GM21576 (cell line): ENCODE results near the gene PARD3B.

ENCODE experiments used
- ATAC-seq: cut with Tn5 transposase; IDR thresholded peaks from one replicate; pipeline ENCODE4 v1.9.1; 2021; ENCODE audit warnings: mild to moderate bottlenecking, moderate library complexity; ENCODE audit not compliant: unreplicated experiment

The PARD3B gene

DNA sequence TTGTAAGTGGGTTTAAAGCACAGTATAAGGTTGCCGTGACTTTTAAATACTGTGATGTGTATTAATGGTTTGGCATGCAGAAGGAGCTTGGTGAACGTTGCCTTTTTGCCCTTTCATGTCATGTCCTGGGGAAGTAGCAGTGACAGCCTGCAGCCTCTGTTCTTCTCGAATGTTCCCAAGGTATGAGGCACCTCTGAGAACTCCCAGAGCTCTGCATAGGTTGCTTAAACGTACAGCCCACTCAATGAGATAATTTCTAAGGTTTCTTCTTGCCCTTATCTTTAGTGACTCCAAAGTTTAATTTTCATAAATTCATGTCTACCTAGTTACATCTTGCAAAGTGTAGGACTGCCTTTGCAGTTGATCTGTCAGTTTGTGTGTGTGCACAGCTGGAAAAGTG lies 36.7 kb downstream of the PARD3B start:
- ATAC-seq, result no peak

DNA sequence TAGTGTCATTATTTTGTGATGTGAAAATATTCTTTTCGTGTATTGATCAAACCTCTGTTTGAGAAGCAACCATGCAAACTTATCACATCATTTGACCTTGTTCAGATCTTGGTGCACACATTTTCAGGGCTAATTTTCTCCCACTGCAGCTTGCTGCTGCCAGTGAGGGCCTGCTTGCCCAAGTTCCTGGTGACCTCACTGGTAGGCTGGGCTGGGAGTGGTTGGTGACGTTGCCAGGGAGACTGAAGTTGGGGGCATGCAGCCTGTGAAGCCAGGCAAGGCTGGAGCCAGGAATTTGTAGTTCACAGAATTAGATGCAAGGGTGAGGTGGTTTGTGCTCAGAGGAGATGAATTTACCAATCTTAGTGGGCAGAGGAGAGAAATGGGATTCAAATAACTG lies 38.5 kb downstream of the PARD3B start:
- ATAC-seq, result no peak

DNA sequence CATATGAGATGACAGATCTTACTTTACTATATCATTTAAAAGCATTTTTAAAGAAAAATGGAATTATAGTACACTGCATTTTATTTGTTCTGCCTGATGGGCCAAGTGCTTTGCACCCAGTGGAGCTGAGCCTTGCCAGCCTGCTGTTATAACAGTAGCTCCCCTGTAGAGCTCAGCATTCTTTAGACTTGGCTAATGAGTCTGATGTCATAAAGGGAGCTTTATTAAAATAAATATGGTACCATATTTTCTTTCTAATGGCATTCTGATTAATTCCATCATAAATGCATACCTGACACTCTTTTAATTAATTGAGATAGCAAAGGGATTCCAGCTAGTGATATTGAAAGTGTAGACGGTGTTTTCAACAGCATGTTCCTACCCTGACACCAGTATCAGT lies 40.7 kb downstream of the PARD3B start:
- ATAC-seq, result no peak

DNA sequence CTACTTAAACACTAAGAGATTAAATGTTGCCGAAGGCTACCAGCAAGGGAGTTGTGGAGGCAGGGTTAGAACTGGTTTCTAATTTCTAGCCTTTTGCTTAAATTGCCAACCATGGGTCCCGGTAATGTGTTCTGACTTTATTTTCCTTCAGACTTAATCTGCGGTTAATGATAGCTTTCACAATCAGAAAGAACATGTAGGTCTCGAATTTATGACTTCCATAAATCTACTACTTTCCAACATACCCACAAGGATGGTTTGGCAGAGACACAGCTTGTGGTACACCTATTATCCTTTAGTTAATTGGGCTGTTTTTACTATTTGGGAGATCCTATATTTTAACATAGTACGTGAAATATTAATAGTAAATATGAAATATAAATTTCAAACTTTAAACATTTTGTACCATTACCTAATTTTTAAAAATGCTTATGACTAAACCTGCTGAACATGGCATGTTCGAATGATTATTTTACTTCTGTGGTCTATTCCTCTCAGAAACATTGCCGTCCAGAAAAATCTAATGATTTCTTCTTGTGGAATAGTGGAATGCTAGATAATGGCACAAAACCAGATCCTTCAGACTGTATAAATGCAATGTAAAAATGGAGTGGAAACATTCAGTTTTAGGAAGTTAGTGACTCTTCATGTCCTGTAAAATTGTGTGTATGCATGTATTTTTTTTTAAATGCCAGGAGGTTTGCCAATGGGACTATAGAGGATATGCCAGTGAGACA lies 41.3 kb downstream of the PARD3B start:
- ATAC-seq, result no peak

DNA sequence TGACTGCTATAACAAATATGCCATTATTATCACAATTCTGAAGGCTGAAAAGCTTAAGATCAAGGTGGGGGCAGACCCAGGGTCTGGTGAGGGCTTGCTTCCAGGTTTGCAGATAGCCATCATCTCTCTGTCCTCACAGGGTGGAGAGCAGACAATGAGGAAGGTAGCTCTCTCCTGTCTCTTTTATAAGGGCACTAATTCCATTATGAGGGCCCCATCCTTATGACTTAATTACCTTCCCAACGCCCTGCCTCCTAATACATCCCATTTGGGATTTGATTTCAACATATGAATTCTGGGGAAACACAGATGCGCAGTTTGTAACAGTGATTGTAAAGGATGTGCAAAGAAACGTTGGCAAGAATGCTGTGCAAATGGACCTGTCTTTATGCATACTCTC lies 44.8 kb downstream of the PARD3B start:
- ATAC-seq, result no peak

DNA sequence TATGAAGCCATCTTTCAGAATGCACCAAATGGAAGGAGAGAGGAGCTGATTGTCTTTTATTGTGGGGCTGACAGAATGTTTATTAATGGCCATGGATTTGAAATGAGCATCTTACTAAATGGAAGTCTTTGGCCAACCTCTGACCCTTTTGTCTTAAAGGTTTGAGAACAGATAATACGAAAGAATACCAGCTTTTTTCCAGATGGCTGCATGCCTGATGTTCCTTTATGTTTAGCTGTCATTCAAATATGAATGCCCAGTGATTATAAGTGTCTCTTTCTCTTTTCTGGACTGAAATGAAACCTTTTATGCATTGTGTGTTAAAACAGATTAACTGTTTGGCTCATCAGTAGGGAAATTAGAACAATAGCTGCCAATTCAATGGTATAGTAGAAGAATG lies 46.0 kb downstream of the PARD3B start:
- no peak for ATAC-seq

DNA sequence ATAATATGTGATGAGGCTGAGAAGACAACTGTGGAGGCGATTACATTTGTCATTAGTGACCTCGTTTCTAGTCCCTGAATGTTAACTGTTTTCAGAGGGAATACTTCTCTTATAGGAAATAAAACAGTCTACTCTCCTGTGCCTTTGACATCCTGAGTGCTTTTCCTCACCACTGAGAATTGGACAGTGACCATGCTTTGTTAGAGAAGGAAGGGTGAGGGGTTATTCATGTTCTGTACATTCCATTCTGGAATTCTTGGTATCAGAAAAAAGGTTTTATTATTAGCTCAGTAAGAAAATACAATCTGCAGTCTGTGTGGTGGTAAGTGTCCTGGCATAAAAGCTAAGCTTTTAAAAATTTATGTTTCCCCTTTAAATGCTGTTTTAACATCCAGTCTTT lies 58.8 kb downstream of the PARD3B start:
- ATAC-seq, result no peak

DNA sequence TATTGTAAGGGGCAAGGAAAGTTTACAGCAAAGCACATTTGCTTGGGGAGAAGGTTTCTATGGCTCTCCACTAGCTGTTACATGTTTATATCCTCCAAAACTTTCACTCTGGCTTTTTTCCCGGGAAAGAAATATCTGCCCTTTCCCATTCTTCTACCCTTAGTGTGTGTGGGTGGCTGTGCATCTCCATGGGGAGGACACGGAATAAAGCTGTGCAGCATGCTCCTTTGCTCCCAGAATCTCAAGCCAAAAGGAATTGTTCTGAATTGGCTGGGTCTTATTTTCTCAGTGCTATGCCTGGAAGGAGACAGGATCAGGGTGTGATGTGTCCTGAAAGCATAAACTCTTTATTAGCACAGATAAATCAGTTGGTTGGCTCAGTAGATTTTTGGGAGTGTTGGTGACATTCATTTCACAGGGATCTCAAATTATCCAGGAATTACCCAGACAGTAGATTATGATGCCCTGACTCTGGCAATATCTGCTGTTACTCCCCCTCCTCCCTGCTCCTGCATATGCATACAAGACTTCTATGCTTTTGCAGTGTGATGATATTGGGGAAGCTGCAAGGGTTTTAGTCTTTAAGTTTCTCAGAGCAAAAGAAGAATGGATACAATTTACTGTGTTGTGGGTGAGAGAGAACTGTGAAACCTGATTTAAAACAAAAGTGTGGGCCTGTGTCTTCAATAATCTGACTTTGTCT lies 63.1 kb downstream of the PARD3B start:
- ATAC-seq, result no peak

DNA sequence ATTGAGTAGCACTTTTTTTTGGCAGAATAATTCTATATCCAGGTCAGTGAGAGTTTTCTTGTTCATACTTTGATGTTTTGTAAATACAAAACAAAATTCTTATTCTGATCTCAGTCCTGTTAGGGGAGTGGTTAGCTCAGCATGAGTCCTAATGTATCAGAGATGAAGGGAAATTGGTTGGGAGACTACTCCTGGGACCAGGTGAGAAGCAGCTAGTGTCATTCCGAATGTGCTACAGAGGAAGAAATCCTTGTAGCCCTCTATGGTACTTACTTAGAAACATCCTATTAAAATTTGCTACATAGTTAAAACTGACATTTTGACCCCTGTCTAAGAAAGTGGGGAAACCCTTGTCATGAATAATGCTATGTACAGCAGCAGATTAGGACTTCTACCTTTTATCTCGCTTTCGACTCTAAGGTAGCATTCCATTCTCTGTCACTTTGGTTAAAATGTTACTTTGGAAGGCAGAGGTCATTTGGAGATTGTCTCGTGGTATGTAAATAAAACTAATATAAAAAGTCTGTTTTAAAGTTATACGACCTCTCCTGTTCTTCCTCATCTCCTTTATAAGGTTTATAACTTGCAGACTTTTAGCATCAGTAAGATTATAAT lies 65.8 kb downstream of the PARD3B start:
- no peak for ATAC-seq

DNA sequence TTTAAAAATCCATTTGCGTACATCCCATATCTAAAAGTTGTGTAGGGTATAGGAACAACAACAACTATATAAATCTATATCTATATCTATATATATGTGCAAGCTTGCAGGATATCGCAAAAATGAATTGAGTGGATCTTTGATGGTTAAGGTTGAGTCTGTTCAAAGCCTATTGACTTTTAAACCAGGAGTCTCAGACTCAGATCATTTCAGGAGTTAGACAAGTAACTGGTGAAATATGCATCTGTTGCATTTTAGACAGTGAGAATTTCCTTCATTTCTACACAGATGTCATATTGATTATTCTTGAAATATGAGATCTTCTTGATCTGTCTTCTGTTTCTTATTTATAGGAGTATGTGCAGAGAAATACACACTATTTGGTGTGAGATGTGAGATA lies 66.5 kb downstream of the PARD3B start:
- ATAC-seq, result no peak

DNA sequence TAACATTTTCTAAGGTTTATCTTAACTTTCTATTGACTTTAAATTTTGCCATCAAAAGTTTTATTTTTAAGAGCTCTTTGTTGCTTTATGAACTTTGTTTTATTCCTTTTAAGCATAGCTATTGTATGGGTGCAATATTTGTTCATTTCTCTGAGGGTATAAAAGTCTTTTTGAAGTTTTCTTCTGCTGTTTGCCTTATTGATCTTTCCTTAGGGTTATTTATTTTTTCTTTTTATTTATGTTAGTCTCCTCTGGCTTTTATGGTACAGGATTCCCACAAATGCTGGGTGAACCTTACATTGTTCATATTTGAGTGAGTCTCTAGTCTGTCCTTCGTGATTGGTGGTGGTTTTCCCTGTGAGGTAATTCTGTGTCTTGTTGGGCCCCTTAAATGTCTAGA lies 68.4 kb downstream of the PARD3B start:
- ATAC-seq, result no peak

DNA sequence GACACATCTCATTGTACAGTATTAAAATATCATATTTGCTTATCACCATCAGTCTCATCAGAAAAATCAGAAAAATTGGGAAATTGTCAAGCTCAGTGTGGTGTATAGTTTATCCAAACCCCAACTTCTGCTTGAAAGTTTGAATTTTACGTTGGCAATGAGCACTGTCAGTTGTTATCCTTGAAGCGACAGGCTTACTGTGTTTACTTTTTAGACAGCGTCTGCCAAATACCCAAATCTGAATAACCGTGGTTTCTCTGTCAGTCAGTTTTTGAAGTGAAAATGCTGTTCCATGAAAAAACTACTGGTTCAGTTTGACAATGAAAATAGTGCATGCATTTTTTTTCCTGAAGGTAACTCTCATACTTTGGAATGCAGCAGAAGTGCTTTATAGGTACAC lies 70.2 kb downstream of the PARD3B start:
- no peak for ATAC-seq

DNA sequence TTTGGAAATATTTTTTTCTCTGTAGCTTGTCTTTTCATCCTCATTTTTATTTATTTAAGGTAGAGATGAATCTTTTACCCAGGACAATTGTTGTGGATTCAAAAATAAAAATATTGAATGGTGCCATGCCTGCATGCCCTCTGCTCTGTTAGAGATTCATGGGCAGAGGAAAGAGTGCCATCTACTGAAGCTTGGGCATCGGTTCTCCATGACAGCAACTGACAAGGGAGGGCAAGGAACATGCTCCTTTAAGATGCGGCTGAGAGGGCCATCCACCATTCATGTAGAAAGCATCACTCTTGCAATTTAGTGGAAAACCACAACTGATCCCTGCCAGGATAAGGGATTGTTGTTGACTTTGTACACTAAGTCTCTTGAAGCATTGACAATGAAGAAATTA lies 79.9 kb downstream of the PARD3B start:
- no peak for ATAC-seq

DNA sequence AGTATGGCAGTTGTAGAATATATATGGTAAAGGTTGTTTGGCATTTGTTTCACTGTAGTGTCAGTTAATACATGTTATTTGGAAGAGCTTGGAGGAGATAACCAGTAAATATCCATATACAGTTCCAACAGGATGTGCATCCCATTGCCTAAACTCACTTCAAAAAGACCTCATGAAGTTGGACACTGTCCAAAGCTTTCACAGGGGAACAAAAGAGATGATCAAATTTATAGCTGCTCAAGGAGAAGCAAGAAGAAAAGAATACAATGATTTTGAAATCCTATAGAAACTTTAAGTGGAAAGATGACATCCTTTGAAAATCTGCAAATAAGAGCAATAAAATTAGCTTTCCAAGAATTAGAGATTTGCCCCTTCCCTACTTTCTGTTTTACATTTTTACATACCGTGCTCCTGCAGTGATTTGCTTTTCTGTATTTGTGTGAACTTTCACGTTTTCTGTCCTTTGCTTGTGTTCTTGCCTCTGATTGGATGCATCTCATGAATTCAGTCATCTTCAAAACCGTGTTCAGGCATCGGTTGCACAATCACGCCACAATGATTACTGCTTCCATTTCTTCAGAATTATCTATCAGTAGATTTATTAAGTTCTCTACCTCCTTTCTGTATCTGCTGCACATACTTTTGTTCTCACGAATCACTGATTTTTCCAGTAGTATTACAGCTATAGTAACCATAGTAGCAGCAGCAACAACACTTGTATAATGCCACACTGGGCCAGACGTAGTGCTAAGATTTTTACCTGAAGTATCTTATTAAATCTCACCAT lies 83.8 kb downstream of the PARD3B start:
- no peak for ATAC-seq

DNA sequence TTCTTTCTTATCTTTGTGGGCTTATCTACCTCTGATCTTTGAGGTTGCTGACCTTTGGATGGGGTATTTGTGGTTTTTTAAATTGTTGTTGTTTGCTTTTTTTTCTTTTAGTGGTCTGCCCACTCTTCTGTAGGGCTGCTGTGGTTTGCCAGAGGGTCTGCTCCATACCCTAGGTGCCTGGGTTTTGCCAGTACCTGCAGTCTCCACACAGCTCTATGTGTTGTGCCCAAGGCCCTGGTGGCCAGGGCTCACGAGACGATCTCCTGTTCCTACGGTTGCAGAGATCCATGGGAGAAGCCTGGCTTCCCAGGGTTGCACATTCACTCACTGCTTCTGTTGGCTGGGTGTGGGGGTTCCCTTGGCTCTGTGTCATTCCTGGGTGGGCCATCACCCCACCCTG lies 87.1 kb downstream of the PARD3B start:
- ATAC-seq, result no peak

DNA sequence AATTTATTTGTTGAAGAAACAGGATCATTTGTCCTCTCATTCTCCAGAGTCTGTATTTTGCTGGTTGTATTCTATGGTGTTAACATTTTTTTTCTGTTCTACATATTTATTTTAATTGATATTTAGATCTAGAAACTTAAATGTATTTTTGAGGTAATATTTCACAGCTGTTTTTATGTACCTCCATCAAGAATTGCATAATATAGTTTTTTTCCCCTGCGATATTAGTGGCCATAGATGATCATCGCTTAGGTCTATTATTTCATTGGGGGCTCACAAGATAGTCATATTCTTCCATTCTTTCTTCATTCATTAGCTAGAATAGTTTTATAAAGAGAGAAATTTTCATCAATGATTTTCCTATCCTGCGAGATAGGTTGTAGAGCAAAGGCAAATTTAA lies 89.3 kb downstream of the PARD3B start:
- ATAC-seq, result no peak

DNA sequence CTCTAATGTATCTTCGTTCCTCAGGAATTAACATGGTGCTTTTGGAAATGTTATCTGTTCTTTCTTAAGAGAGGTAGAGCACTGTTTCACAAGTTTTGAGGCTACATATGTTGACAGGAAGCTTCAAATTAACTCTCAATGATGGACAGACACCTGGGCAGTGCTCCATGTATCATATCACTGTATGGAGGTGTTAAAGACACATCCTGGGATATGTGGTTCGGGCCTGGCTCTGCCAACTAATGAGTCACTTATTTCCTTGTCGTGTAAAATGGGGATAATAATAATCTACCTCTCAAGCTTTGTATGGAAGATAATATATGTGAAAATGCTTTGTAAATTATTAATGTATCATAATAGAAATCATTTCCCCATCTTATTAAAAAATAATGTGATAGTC lies 90.2 kb downstream of the PARD3B start:
- ATAC-seq, result no peak

DNA sequence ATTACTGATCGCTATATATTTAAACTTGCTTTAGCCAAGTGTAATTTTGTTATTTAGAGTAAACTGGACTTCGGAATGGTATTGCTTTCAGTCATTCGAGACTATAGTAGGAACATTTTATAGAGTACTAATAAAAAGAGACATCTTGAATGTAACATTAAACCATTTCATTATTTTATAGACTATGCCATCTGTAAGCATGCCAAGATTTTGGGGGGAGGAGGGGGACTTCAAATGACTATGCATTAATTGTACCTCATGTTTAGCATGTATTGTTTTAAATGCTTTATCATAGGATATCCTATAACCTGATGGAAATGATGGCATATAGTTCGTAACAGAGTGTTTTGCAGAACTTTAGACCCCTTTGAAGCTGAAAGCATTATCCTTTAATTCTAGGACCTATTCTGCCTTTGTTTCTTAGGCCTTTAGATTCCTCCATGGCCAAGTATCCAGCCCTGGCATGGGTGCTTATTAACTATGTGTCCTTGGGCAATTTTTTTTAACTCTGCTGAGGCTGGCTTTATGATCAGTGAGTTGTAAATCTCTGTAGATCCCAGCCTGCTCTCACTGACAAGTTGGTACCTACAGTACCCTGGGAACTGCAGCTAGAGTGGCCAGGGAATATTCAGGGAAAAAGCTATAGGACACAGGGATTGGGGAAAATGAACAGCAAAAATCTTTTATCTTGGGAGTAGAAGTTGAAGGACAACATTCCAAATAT lies 93.4 kb downstream of the PARD3B start:
- ATAC-seq, result no peak

DNA sequence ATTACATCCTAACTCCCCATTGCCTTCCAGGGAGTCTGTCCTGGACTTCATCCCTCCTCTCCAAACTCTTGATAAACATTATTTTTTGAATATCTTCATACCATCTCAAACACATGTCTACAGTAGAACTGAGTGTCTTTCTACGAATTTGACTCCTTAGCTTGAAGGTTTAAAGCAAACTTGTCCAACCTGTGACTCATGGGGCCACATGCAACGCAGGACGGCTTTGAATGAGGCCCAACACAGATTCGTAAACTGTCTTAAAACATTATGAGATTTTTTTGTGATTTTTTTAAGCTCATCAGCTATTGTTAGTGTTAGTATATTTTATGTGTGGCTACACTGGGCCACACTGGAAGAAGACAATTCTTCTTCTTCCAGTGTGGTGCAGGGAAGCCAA lies 98.1 kb downstream of the PARD3B start:
- no peak for ATAC-seq

DNA sequence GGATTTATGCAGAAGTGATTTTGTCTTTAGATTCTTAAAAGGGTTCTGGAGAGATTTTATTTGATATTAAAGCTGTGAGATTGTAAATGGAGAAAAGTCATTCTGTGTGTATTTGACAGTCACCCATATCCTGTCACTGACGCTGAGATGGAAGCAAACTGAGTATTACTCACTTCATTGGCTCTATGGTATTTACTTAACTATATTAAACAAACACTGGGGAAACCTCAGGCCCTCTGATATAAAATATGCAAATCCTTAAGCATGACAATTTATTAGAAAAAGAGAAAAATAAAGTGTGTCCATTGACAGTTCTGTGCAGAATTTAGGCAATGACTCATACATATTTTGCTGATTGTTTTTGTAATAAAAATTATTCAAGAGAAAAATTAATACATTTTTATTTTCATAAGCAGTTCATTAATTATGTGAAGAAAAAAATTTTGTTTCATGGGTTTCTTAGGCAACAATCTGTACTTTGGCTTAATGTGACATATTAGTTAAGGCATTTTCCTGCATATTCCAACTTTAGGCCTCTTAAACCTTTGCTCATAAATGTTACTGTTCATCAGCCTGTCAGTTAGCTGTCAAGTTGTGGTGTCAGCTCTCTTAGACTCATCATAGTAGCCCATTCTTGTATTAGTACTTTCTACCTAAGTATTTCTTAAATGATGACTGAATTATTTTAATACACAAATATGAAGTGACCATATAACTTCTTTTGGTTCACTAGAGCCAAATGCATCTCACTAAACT lies 99.9 kb downstream of the PARD3B start:
- no peak for ATAC-seq
